ENCODE measurements around the gene GPR52.

- TF ChIP-seq ZNF23 (tag by site-specific recombination; IDR thresholded peaks at IDR 0.05; ENCODE audit: borderline replicate concordance) (no peak), CTCF (tag by site-specific recombination; IDR thresholded peaks at IDR 0.05) (no peak), ZNF214 (tag by site-specific recombination; IDR thresholded peaks at IDR 0.05; ENCODE audit: borderline replicate concordance) (no peak)
Measured at GRCh38 chr1:174480324-174480723, 32.6 kb downstream of the GPR52 start.
